ENCODE results near the gene RETREG1.
"Not testable (repeated sequence)": the region's sequence is repeated elsewhere in the genome, so short reads cannot be mapped to it uniquely, and the experiment has no call there.

RETREG1 gene

GRCh38 chr5:16456103-16456832 lies 160.5 kb downstream of the RETREG1 start:
- DNase-seq (ENCODE audit: low spot score) = peak; percentile 65

- DNase-seq (ENCODE audit: low spot score) = no peak
Measured at GRCh38 chr5:16455668-16456067, 161.1 kb downstream of the RETREG1 start.

GRCh38 chr5:16454686-16455085 lies 162.1 kb downstream of the RETREG1 start:
- DNase-seq (ENCODE audit: low spot score) = no peak

- DNase-seq (ENCODE audit: low spot score) = no peak
Measured at GRCh38 chr5:16453609-16454008, 163.2 kb downstream of the RETREG1 start.

- DNase-seq (ENCODE audit: low spot score) = no peak
Measured at GRCh38 chr5:16450163-16450562, 166.6 kb downstream of the RETREG1 start.

- no peak for DNase-seq (ENCODE audit: low spot score)
Measured at GRCh38 chr5:16446993-16447392, 169.8 kb downstream of the RETREG1 start.

- no peak for DNase-seq (ENCODE audit: low spot score)
Measured at GRCh38 chr5:16437977-16438376, 178.8 kb downstream of the RETREG1 start.

- not testable (repeated sequence) for DNase-seq (ENCODE audit: low spot score)
Measured at GRCh38 chr5:16436065-16436682, 180.6 kb downstream of the RETREG1 start.

- no peak for DNase-seq (ENCODE audit: low spot score)
Measured at GRCh38 chr5:16431490-16431889, 185.3 kb downstream of the RETREG1 start.

- no peak for DNase-seq (ENCODE audit: low spot score)
Measured at GRCh38 chr5:16430349-16431089, 186.3 kb downstream of the RETREG1 start.

- no peak for DNase-seq (ENCODE audit: low spot score)
Measured at GRCh38 chr5:16428359-16428758, 188.4 kb downstream of the RETREG1 start.

GRCh38 chr5:16427587-16427986 lies 189.2 kb downstream of the RETREG1 start:
- no peak for DNase-seq (ENCODE audit: low spot score)

All from activated CD4-positive, alpha-beta T cell treated with anti-CD3 and anti-CD28 coated beads, Interleukin-2, Interleukin-4, amounts not matched to agents 100 ng/mL and 50 ng/mL, durations not matched to agents 16 hours and 8 hours (primary cell).